Activated CD4-positive, alpha-beta T cell treated with anti-CD3 and anti-CD28 coated beads, Interleukin-2, amount 10 ng/mL, durations not matched to agents 24 days and 14 days (primary cell): Measurements from ENCODE around the gene FAM234B. TPM values are rescaled to one million over a fixed set of nuclear protein-coding genes. Genes with fewer than 3 reads are reported as not detected.
"Not testable (repeated sequence)": the region's sequence is repeated elsewhere in the genome, so short reads cannot be mapped to it uniquely, and the experiment has no call there.

Experiments
- DNase-seq: peaks from one replicate; pipeline ENCODE4 v3.0.0; 2022
- H3K27ac Mint-ChIP-seq: one replicate; pipeline ENCODE4 v1.8.0; 2022; ENCODE audit warnings: mild to moderate bottlenecking, mixed read lengths
- H3K27me3 Mint-ChIP-seq: one replicate; pipeline ENCODE4 v1.8.0; 2022; ENCODE audit warnings: mixed read lengths
- H3K36me3 Mint-ChIP-seq: one replicate; pipeline ENCODE4 v1.8.0; 2022; ENCODE audit warnings: low read depth, mild to moderate bottlenecking, mixed read lengths
- H3K4me1 Mint-ChIP-seq: one replicate; pipeline ENCODE4 v1.8.0; 2021; ENCODE audit warnings: mixed read lengths
- H3K4me3 Mint-ChIP-seq: one replicate; pipeline ENCODE4 v1.8.0; 2022; ENCODE audit warnings: mild to moderate bottlenecking, moderate library complexity, mixed read lengths
- H3K9me3 Mint-ChIP-seq: one replicate; pipeline ENCODE4 v1.8.0; 2021; ENCODE audit warnings: mixed read lengths
- intact Hi-C: fragments of 100-400 bp; cut with micrococcal nuclease; formaldehyde crosslinking; loops from one replicate; pipeline ENCODE4 v1.15.1; 2023
- total RNA-seq: library from RNA; stranded (reverse); gene quantifications from 2 replicates; pipeline ENCODE4 v1.2.3, GENCODE V29; 2022

FAM234B gene
- total RNA-seq, 1 donor from 2014 or later = 9.0 TPM

- Mint-ChIP-seq H3K36me3 (no peaks in the 10 kb centered on the region), H3K9me3 (no peaks in the 10 kb centered on the region), H3K4me3 (no peak overlapping the region), H3K4me1 (no peaks in the 10 kb centered on the region), H3K27ac (no peak overlapping the region), H3K27me3 (peaks cover 24% of the 10 kb centered on the region)
- no peak for DNase-seq
- intact Hi-C loops = no loop called here
These were observed 13.5 kb upstream of the FAM234B start for GRCh38 chr12:13030541-13031291.

- Mint-ChIP-seq H3K27me3 (peaks cover 12% of the 10 kb centered on the region), H3K27ac (no peak overlapping the region), H3K9me3 (no peaks in the 10 kb centered on the region)
These were observed 12.0 kb upstream of the FAM234B start for GRCh38 chr12:13032164-13032563.

GRCh38 chr12:13033476-13033875 lies 10.7 kb upstream of the FAM234B start:
- Mint-ChIP-seq H3K4me1 (no peaks in the 10 kb centered on the region), H3K27me3 (peaks cover 10% of the 10 kb centered on the region)
- intact Hi-C loops = no loop called here

More at GRCh38 chr12:13032164-13032563, 12.0 kb upstream of the FAM234B start:
- H3K4me1 Mint-ChIP-seq = no peaks in the 10 kb centered on the region
- intact Hi-C loops = no loop called here
- H3K4me3 Mint-ChIP-seq = no peak overlapping the region
- no peak for DNase-seq
- H3K36me3 Mint-ChIP-seq = no peaks in the 10 kb centered on the region

GRCh38 chr12:13035335-13035734 lies 8.8 kb upstream of the FAM234B start:
- H3K27me3 Mint-ChIP-seq, H3K27ac Mint-ChIP-seq, H3K4me3 Mint-ChIP-seq, H3K9me3 Mint-ChIP-seq, DNase-seq, intact Hi-C loops, H3K4me1 Mint-ChIP-seq, H3K36me3 Mint-ChIP-seq: not testable (repeated sequence)

More at GRCh38 chr12:13033476-13033875, 10.7 kb upstream of the FAM234B start:
- H3K4me3 Mint-ChIP-seq = no peak overlapping the region
- H3K36me3 Mint-ChIP-seq = no peaks in the 10 kb centered on the region
- no peaks in the 10 kb centered on the region for H3K9me3 Mint-ChIP-seq
- no peak for DNase-seq
- no peak overlapping the region for H3K27ac Mint-ChIP-seq

- no peaks in the 10 kb centered on the region for H3K4me1 Mint-ChIP-seq
- no peak overlapping the region for H3K4me3 Mint-ChIP-seq
- H3K27ac Mint-ChIP-seq = no peak overlapping the region
- H3K27me3 Mint-ChIP-seq = peaks cover 21% of the 10 kb centered on the region
- DNase-seq = no peak
- H3K36me3 Mint-ChIP-seq = no peaks in the 10 kb centered on the region
- no peaks in the 10 kb centered on the region for H3K9me3 Mint-ChIP-seq
- intact Hi-C loops = no loop called here
These were observed 7.3 kb upstream of the FAM234B start for GRCh38 chr12:13036881-13037280.

- H3K27ac Mint-ChIP-seq = no peak overlapping the region
- peaks cover 2% of the 10 kb centered on the region for H3K4me1 Mint-ChIP-seq
- H3K4me3 Mint-ChIP-seq = no peak overlapping the region
- no peaks in the 10 kb centered on the region for H3K9me3 Mint-ChIP-seq
- no peaks in the 10 kb centered on the region for H3K36me3 Mint-ChIP-seq
- H3K27me3 Mint-ChIP-seq = peaks cover 32% of the 10 kb centered on the region
- DNase-seq = no peak
- intact Hi-C loops = no loop called here
These were observed 5.6 kb upstream of the FAM234B start for GRCh38 chr12:13038491-13039161.

GRCh38 chr12:13039328-13039956 lies 4.7 kb upstream of the FAM234B start:
- no peak for DNase-seq
- intact Hi-C loops = no loop called here
- H3K36me3 Mint-ChIP-seq = no peaks in the 10 kb centered on the region
- H3K27me3 Mint-ChIP-seq = peaks cover 34% of the 10 kb centered on the region
- H3K9me3 Mint-ChIP-seq = no peaks in the 10 kb centered on the region
- H3K27ac Mint-ChIP-seq = no peak overlapping the region
- H3K4me3 Mint-ChIP-seq = no peak overlapping the region
- H3K4me1 Mint-ChIP-seq = peaks cover 5% of the 10 kb centered on the region

- Mint-ChIP-seq H3K27ac (no peak overlapping the region), H3K27me3 (peaks cover 34% of the 10 kb centered on the region), H3K36me3 (no peaks in the 10 kb centered on the region), H3K4me3 (no peak overlapping the region), H3K4me1 (peaks cover 15% of the 10 kb centered on the region), H3K9me3 (no peaks in the 10 kb centered on the region)
- intact Hi-C loops = loop anchor here (5.0 kb wide), 1 partner anchor 56 kb away; no protein-coding TSS in a partner anchor
- DNase-seq = no peak
These were observed 3.0 kb upstream of the FAM234B start for GRCh38 chr12:13041224-13041623.

- no peaks in the 10 kb centered on the region for H3K36me3 Mint-ChIP-seq
- peaks cover 19% of the 10 kb centered on the region for H3K4me1 Mint-ChIP-seq
- no peak overlapping the region for H3K27ac Mint-ChIP-seq
- H3K27me3 Mint-ChIP-seq = peaks cover 34% of the 10 kb centered on the region
- intact Hi-C loops = loop anchor here (5.0 kb wide), 1 partner anchor 55 kb away; no protein-coding TSS in a partner anchor
- DNase-seq = no peak
- H3K4me3 Mint-ChIP-seq = no peak overlapping the region
- no peaks in the 10 kb centered on the region for H3K9me3 Mint-ChIP-seq
These were observed 1.4 kb upstream of the FAM234B start for GRCh38 chr12:13042666-13043230.

- H3K4me1 Mint-ChIP-seq = peaks cover 19% of the 10 kb centered on the region
These were observed 722 bp downstream of the FAM234B start for GRCh38 chr12:13044906-13045299.

GRCh38 chr12:13045816-13046215 lies 1.6 kb downstream of the FAM234B start:
- H3K4me1 Mint-ChIP-seq = peaks cover 19% of the 10 kb centered on the region
- no peak overlapping the region for H3K4me3 Mint-ChIP-seq
- no peak overlapping the region for H3K27ac Mint-ChIP-seq
- H3K36me3 Mint-ChIP-seq = no peaks in the 10 kb centered on the region
- intact Hi-C loops = loop anchor here (5.0 kb wide), 1 partner anchor 129 kb away; no protein-coding TSS in a partner anchor
- no peaks in the 10 kb centered on the region for H3K9me3 Mint-ChIP-seq
- peaks cover 22% of the 10 kb centered on the region for H3K27me3 Mint-ChIP-seq
- no peak for DNase-seq

More at GRCh38 chr12:13044906-13045299, 722 bp downstream of the FAM234B start:
- Mint-ChIP-seq H3K4me3 (peak overlapping the region; percentile 84), H3K9me3 (no peaks in the 10 kb centered on the region), H3K27ac (peak overlapping the region; percentile 17), H3K27me3 (peaks cover 27% of the 10 kb centered on the region), H3K36me3 (no peaks in the 10 kb centered on the region)
- DNase-seq = no peak
- intact Hi-C loops = loop anchor here (1.0 to 5.0 kb wide), 4 partner anchors 45 to 166 kb away; partner anchors contain the start of gene HEBP1

- Mint-ChIP-seq H3K27ac (no peak overlapping the region), H3K9me3 (no peaks in the 10 kb centered on the region), H3K36me3 (peaks cover 1% of the 10 kb centered on the region), H3K27me3 (peaks cover 12% of the 10 kb centered on the region), H3K4me1 (peaks cover 19% of the 10 kb centered on the region), H3K4me3 (no peak overlapping the region)
- intact Hi-C loops = loop anchor here (5.0 kb wide), 1 partner anchor 130 kb away; no protein-coding TSS in a partner anchor
- DNase-seq = no peak
These were observed 2.8 kb downstream of the FAM234B start for GRCh38 chr12:13046964-13047363.

GRCh38 chr12:13049816-13050215 lies 5.6 kb downstream of the FAM234B start:
- H3K36me3 Mint-ChIP-seq = peaks cover 4% of the 10 kb centered on the region
- intact Hi-C loops = loop anchor here (5.0 kb wide), 1 partner anchor 133 kb away; no protein-coding TSS in a partner anchor
- H3K4me1 Mint-ChIP-seq = peaks cover 15% of the 10 kb centered on the region
- H3K4me3 Mint-ChIP-seq = no peak overlapping the region
- peaks cover 7% of the 10 kb centered on the region for H3K9me3 Mint-ChIP-seq
- no peak for DNase-seq
- H3K27me3 Mint-ChIP-seq = no peaks in the 10 kb centered on the region
- no peak overlapping the region for H3K27ac Mint-ChIP-seq
